HG02798 (cell line): Measurements from ENCODE around the gene ZKSCAN7.
"Not testable (repeated sequence)": the region's sequence is repeated elsewhere in the genome, so short reads cannot be mapped to it uniquely, and the experiment has no call there.

Source experiments
- ATAC-seq: cut with Tn5 transposase; IDR thresholded peaks from one replicate; pipeline ENCODE4 v1.9.1; 2021; ENCODE audit warnings: mild to moderate bottlenecking; ENCODE audit not compliant: unreplicated experiment, poor library complexity

Gene ZKSCAN7

DNA sequence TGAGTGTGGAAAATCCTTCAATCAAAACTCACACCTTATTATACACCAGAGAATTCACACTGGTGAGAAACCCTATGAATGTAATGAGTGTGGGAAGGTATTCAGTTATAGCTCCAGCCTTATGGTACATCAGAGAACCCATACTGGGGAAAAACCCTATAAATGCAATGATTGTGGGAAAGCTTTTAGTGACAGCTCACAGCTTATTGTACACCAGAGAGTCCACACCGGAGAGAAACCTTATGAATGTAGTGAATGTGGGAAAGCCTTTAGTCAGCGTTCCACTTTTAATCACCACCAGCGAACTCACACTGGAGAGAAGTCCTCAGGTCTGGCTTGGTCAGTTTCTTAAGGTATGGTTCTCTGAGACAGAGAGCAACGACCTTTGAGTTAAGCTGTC, 16.0 kb downstream of the ZKSCAN7 start:
- no peak for ATAC-seq

- no peak for ATAC-seq
These were observed 21.6 kb downstream of the ZKSCAN7 start for GRCh38 chr3:44576613-44577012.

GRCh38 chr3:44577354-44577952, 22.5 kb downstream of the ZKSCAN7 start:
- not testable (repeated sequence) for ATAC-seq

DNA sequence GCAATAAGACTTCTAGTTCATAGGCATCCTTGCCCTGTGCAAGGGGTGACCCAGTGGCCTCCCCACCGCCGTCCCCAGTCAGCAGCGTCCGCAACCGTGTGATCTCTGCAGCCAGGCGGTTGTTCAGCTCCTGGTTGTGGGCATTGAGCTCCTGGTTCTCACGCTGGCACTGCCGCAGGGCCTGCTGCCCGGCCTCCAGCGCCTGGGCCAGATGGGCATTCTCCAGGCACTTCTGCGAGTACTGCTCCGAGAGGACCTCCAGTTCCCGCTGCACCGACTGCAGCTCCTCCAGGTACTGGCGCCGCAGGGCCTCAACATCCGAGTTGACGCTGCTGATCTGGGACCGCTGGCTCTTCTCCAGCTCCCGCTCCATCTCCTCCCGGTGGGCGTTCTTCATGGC, 23.3 kb downstream of the ZKSCAN7 start:
- not testable (repeated sequence) for ATAC-seq

DNA sequence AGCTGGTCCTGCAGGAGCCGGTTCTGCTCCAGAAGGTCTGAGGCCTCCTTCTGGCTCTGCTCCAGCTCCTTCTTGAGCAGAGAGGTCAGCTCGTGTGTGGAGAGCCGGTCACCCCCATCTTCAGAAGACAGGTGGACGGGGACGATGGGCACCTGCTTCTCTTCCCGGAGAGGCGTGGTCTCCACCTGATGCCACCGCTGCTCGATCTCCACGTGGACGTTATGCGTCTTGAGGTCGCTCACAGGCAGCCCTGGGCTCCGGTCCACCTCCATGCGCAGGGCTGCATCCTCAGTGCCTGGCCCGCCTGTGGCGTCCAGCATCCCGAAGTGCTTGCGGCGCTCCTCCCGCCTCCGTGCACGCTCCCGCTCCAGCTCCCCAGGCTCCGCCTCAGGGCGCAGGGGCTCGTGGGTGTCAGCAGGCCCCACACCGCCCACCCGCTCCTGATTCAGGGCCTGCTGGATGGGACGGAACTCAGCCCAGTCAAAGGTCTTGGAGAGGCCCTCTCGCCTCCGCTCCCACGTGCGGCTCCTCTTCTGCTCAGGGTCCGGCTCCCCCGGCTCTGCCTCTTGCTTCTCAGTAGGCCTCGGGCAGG, 24.0 kb downstream of the ZKSCAN7 start:
- ATAC-seq, result not testable (repeated sequence)

- not testable (repeated sequence) for ATAC-seq
These were observed 24.8 kb downstream of the ZKSCAN7 start for GRCh38 chr3:44579749-44580148.

GRCh38 chr3:44580971-44581370, 26.0 kb downstream of the ZKSCAN7 start:
- not testable (repeated sequence) for ATAC-seq

GRCh38 chr3:44584646-44585501, 29.9 kb downstream of the ZKSCAN7 start, which contains the start of gene ZNF660:
Gene ZNF660, plus strand, starts transcription at chr3:44584964. Its CDS starts 9,230 bp downstream, at chr3:44594194.
- peak; percentile 84 for ATAC-seq

DNA sequence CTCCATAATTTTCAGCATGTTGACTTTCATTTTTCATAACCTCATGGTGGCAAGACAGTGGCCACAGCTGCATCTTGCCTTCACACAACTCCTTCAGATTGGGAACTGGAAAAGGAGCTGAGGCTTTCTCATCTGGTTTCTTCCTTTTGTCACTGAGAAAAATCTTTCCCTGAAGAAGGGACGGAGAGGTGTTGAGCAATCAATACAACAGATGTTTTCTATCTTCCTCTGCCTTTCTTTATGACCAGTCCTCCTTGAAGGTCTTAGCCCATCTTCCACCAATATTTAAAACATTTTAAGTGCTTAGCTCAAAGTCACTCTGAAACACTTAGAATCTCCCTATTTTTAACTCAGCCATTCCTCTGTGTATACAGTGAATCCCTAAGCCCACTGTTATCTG, 41.6 kb downstream of the ZKSCAN7 start:
- no peak for ATAC-seq

GRCh38 chr3:44601749-44602148, 46.8 kb downstream of the ZKSCAN7 start:
- no peak for ATAC-seq

- no peak for ATAC-seq
These were observed 57.7 kb downstream of the ZKSCAN7 start for GRCh38 chr3:44612678-44613077.
